GM12891 (cell line): ENCODE data around the gene BACH1.

Experiments
- POLR2A ChIP-seq: IDR thresholded peaks from 2 replicates; pipeline ENCODE4 v1.6.1; 2011; ENCODE audit warnings: low read depth, low read length, control low read depth
- POLR2AphosphoS5 ChIP-seq: IDR thresholded peaks from 2 replicates; pipeline ENCODE4 v1.6.1; 2011; ENCODE audit warnings: low read depth, low read length, control low read depth
- SPI1 ChIP-seq: IDR thresholded peaks from 2 replicates; pipeline ENCODE4 v1.6.1; 2011; ENCODE audit warnings: low read depth, low read length, control low read depth
- TAF1 ChIP-seq: IDR thresholded peaks from 2 replicates; pipeline ENCODE4 v1.6.1; 2011; ENCODE audit warnings: low read depth, low read length, control low read depth

- TF ChIP-seq POLR2AphosphoS5 (no peak), POLR2A (no peak), SPI1 (no peak), TAF1 (no peak)
Measured at GRCh38 chr21:29289317-29289716, 9.4 kb upstream of the BACH1 start.
